ENCODE measurements around the gene HOXB7.

GRCh38 chr17:48574505-48575065 is 36.2 kb downstream of the HOXB7 start:
- TF ChIP-seq KIAA2018 (CRISPR knock-in tag; IDR thresholded peaks at IDR 0.05; ENCODE audit: borderline replicate concordance): no peak
- no peak for TF ChIP-seq SP1 (IDR thresholded peaks at IDR 0.05)
- no peak for TF ChIP-seq SP1 (CRISPR knock-in tag; IDR thresholded peaks at IDR 0.05)
- no peak for TF ChIP-seq ZC3H4 (CRISPR knock-in tag; IDR thresholded peaks at IDR 0.05; ENCODE audit: borderline replicate concordance)
- no peak for TF ChIP-seq SRSF9 (IDR thresholded peaks at IDR 0.05; ENCODE audit: borderline replicate concordance, insufficient read depth, low read depth, low read length, poor library complexity, severe bottlenecking)
- no peak for TF ChIP-seq CTCF (CRISPR knock-in tag; IDR thresholded peaks at IDR 0.05)
- no peak for TF ChIP-seq SRF (IDR thresholded peaks at IDR 0.05; ENCODE audit: low read depth, low read length)
- TF ChIP-seq EZH2 (conservative IDR thresholded peaks at IDR 0.05; ENCODE audit: low read depth, low read length): no peak; the same call in 1 of the 2 replicates
- no peak for TF ChIP-seq ESRRA (CRISPR knock-in tag; IDR thresholded peaks at IDR 0.05; ENCODE audit: low read depth)
- no peak for TF ChIP-seq BRD4 (CRISPR knock-in tag; IDR thresholded peaks at IDR 0.05)
- TF ChIP-seq FOSL1 (CRISPR knock-in tag; IDR thresholded peaks at IDR 0.05; ENCODE audit: borderline replicate concordance): no peak

Data from HepG2 (cell line).